Measurements from ENCODE around the gene MATR3. TPM values are rescaled to one million over a fixed set of nuclear protein-coding genes. Genes with fewer than 3 reads are reported as not detected.
A peak's percentile ranks its signal among the peaks of the same experiment; 100 is the strongest.

The MATR3 gene
- total RNA-seq, 3 donors from 2014 or later (not counting 1 experiment from before 2014, with no cell fraction given) = 290 to 324 (median 297) TPM

- no peaks in the 10 kb centered on the region for H3K36me3 Mint-ChIP-seq
- intact Hi-C loops (cut with micrococcal nuclease) = no loop called here
- Histone ChIP-seq H3K4me3 (ENCODE audit: low read length) (no peak overlapping the region), H3K36me3 (ENCODE audit: control insufficient read depth, insufficient read depth, low read length) (peaks cover 15% of the 10 kb centered on the region), H3K9me3 (ENCODE audit: control insufficient read depth, insufficient read depth, low read length) (no peaks in the 10 kb centered on the region), H3K4me1 (ENCODE audit: control insufficient read depth, insufficient read depth, low read length) (no peaks in the 10 kb centered on the region), H3K27ac (ENCODE audit: low read length) (no peak overlapping the region), H3K27me3 (ENCODE audit: control insufficient read depth, insufficient read depth, low read length) (no peaks in the 10 kb centered on the region)
- 97% methylated on average over 7 of the region's 8 CpGs for WGBS (ENCODE audit: insufficient coverage)
- H3K4me1 Mint-ChIP-seq = no peaks in the 10 kb centered on the region
- H3K27me3 Mint-ChIP-seq (ENCODE audit: low read depth in 2 of 2) = no peaks in the 10 kb centered on the region
- DNase-seq = no peak
- H3K27ac Mint-ChIP-seq = no peak overlapping the region
- ATAC-seq = no peak
- H3K9me3 Mint-ChIP-seq = no peaks in the 10 kb centered on the region
- no peak overlapping the region for H3K4me3 Mint-ChIP-seq
- TF ChIP-seq CTCF (IDR thresholded peaks at IDR 0.05) = no peak
Measured at GRCh38 chr5:139284295-139284694, 9.2 kb upstream of the MATR3 start.

- Mint-ChIP-seq H3K4me3 (no peak overlapping the region), H3K36me3 (no peaks in the 10 kb centered on the region), H3K4me1 (no peaks in the 10 kb centered on the region), H3K27ac (no peak overlapping the region), H3K27me3 (ENCODE audit: low read depth in 2 of 2) (no peaks in the 10 kb centered on the region), H3K9me3 (no peaks in the 10 kb centered on the region)
- WGBS (ENCODE audit: insufficient coverage) = 100% methylated on average over 2 of the region's 3 CpGs
- H3K27ac ChIP-seq (ENCODE audit: low read length) = no peak overlapping the region
- no peak overlapping the region for H3K4me3 ChIP-seq (ENCODE audit: low read length)
- no peaks in the 10 kb centered on the region for H3K9me3 ChIP-seq (ENCODE audit: control insufficient read depth, insufficient read depth, low read length)
- TF ChIP-seq CTCF (IDR thresholded peaks at IDR 0.05) = no peak
- DNase-seq (no peak), ATAC-seq (no peak)
- H3K4me1 ChIP-seq (ENCODE audit: control insufficient read depth, insufficient read depth, low read length) = no peaks in the 10 kb centered on the region
- peaks cover 13% of the 10 kb centered on the region for H3K36me3 ChIP-seq (ENCODE audit: control insufficient read depth, insufficient read depth, low read length)
- H3K27me3 ChIP-seq (ENCODE audit: control insufficient read depth, insufficient read depth, low read length) = no peaks in the 10 kb centered on the region
- intact Hi-C loops (cut with micrococcal nuclease) = no loop called here
Measured at GRCh38 chr5:139285651-139286392, 7.7 kb upstream of the MATR3 start.

GRCh38 chr5:139287890-139288635 is 5.5 kb upstream of the MATR3 start:
- 74% methylated on average over 10 of the region's 10 CpGs for WGBS (ENCODE audit: insufficient coverage)
- H3K27ac ChIP-seq (ENCODE audit: low read length) = no peak overlapping the region
- H3K4me3 Mint-ChIP-seq = no peak overlapping the region
- no peaks in the 10 kb centered on the region for H3K27me3 ChIP-seq (ENCODE audit: control insufficient read depth, insufficient read depth, low read length)
- H3K27me3 Mint-ChIP-seq (ENCODE audit: low read depth in 2 of 2) = no peaks in the 10 kb centered on the region
- no peak overlapping the region for H3K4me3 ChIP-seq (ENCODE audit: low read length)
- intact Hi-C loops (cut with micrococcal nuclease) = no loop called here
- no peak for TF ChIP-seq CTCF (IDR thresholded peaks at IDR 0.05)
- peaks cover 12% of the 10 kb centered on the region for H3K36me3 ChIP-seq (ENCODE audit: control insufficient read depth, insufficient read depth, low read length)
- no peak overlapping the region for H3K27ac Mint-ChIP-seq
- ATAC-seq (peak in 1 of 3 donors; percentile 25), DNase-seq (peak in 1 of 2 donors; percentile 55)
- no peaks in the 10 kb centered on the region for H3K9me3 Mint-ChIP-seq
- H3K4me1 Mint-ChIP-seq = no peaks in the 10 kb centered on the region
- peaks cover 6% of the 10 kb centered on the region for H3K4me1 ChIP-seq (ENCODE audit: control insufficient read depth, insufficient read depth, low read length)
- no peaks in the 10 kb centered on the region for H3K9me3 ChIP-seq (ENCODE audit: control insufficient read depth, insufficient read depth, low read length)
- H3K36me3 Mint-ChIP-seq = no peaks in the 10 kb centered on the region
